Fibroblast of peridontal ligament (primary cell): ENCODE measurements around the gene NR5A1.

Experiments used
- DNase-seq: peaks from one replicate; pipeline ENCODE4 v3.0.0-alpha.2; 2010; ENCODE audit errors: extremely low read depth

The NR5A1 gene

DNA sequence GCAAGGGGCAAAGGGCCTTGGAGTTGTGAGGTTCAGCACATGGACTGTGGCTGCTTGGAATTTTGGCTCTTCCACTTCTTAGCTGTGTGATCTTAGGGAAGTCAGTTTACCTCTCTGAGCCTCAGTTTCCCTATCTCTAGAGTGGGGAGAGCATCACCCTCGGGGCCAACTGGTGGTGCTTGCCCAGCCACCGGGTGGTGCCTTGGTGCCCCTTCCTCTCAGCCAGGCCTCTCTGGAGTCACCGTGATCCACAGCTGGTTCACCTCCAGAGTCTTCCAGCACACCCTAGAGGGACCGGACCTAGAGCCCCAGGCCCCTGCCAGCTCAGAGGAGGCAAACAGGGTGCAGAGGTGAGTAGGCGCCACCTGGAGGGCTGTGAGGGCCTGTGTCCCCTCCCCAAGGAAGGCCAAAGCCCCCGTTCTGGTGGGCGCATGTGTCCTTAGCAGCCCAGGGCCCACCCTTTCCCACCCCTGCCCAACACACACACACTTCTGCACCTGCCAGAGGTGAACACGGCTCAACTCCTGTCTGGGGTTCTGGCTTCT is 49.2 kb downstream of the NR5A1 start:
- DNase-seq: no peak

DNA sequence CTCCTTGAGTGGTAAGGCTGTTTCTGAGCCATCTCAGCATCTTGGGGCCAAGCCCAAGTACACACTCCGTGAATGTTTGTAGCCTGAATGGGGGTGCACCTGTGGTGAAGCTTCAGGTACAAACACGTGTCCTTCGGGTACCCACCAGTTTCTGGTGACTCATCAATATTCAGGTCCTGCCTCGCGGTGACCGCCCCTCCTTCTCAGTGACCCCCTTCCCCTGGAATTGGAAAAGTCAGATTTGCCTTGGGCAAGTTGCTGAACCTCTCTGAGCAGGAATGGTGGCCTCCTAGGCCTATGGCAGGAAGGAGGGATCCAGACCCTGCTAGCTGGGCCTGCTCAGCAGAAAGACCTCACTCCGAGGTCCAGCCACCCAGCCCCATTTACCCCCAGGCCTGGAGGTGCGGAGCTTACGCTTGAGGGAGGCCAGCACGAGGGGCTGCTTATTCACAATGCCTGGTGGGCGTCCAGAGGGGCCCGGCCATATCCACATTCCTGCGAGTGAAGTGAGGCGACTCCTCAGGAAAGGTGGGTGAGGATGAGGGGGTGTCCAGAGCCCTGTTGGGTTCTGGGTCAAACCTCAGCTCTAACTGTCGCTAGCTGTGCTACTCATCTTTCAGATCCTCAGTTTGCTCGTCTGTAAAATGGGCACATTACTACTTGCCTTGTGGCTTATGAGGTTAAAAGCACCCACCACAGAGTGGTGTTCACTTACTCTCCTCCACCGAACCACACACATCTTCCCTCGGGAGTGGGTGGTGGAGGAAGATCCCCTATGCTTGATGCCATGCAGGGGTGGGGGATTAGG is 49.9 kb downstream of the NR5A1 start:
- DNase-seq: no peak

DNA sequence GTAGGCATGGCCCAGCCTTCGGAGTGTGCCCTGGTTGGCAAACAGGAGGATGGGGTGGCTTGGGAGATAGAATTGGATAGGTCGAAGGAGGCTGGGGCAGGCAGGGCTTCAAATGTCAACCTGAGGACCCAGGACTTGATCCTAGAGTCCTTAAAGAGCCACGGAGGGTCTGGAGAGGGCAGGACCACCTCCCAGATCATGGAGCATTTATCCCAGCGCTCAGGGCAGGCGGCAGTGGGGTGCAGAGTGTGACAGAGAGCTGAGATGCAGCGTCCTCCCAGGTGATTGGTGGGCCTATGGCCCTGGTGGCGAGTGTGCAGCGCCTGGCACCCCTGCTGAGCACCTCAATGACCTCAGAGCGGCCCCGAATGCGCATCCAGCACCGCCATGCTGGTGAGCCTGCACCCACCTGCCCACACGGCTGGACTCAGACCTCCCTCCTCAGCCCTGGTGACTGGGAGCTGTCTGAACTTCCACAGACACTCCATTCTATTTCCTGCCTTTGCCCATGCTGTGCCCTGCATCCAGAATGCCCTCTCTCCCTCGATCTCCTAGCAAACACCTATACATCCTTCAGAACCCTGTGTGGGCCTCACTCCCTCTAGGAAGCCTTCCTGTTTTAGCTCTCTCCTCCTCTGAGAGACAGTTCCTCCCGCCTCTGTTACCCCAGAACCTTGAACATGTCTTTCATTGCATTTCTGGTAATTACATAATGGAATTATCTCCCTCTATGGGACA is 50.7 kb downstream of the NR5A1 start:
- no peak for DNase-seq

DNA sequence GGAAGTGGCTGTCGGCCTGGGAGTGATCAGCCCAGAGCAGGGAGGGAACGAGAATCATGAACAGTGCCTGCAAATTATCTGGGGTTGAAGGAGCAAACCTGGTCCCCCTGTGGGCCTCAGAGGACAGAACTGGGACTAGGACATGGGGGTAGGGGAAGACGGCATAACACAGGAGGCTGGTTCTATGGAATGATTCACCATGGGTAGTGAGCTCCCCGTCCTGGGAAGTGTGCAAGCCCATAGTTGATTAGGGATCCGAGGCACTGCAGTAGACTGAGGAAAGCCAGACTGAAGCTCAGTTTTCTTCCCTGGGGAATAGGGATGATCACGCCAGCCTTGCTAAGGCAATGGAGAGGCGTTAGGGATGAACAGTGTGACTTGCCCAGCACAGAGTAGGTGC is 51.4 kb downstream of the NR5A1 start:
- no peak for DNase-seq

DNA sequence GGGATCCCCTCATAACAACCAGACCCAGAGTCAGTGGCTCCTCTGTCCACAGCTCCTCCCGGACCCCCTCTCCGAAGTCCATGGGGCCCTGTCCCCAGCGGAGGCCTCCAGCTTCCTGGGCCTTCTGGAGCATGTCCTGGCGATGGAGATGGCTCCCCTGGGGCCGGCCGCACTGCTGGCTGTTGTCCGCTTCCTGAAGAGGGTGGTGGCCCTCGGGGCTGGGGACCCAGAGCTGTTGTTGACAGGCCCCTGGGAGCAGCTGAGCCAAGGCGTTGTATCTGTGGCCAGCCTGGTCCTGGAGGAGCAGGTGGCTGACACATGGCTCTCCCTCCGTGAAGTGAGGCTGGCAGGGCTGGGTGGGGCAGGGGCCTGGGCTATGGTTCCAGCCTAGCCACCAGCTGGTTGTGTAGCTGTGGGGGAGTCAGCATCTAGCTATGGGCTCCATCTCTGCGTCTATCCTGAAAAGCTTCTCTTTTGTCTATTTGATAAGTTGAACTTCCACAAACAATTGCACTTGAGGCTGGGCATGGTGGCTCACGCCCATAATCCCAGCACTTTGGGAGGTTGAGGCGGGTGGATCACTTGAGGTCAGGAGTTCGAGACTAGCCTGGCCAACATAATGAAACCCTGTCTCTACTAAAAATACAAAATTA is 52.3 kb downstream of the NR5A1 start:
- no peak for DNase-seq

DNA sequence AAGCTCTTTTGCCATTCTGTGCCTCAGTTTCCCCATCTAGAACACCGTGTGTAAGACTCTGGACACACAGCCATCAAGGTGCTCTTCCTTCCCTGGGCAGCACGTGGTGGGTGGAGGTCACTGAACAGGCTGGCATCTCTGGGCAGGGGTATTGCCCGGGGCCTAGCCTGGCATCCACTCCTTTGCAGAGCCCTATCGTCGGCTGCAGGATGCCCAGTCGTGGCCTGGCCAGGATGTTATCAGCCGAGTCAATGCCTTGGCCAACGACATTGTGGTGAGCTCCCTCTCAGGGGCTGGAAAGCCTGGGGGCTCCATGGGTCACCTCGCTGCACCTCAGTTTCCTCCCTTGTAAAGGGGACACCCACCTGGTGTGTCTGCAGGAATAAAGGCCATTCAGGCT is 52.9 kb downstream of the NR5A1 start:
- DNase-seq: no peak

DNA sequence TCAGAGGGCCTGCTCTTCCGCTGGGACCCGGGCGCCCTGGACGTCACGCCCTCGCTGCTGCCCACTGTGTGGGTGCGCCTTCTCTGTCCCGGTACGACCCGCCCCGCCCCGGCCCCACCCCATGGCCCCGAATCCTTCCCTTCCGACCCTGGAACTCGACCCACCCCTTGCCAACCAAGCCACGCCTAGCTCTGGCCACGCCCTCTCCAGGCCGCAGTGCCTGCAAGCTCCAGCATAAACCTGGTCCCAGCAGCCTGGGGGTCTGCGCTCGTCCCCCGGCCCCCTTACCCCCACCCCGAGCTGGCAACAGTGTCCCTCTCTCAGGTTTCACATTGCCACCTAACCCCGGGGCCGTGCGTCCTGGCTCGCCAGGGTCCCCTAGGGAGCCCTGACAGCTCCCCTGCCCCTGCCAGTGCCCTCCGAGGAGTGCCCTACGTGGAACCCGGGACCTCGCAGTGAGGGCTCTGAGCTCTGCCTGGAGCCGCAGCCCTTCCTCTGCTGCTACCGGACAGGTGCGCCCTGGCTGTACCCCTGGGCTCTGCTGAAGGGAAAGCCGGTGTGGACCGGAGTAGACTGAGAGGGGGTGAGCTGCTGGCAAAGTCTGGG is 53.5 kb downstream of the NR5A1 start:
- DNase-seq: no peak

DNA sequence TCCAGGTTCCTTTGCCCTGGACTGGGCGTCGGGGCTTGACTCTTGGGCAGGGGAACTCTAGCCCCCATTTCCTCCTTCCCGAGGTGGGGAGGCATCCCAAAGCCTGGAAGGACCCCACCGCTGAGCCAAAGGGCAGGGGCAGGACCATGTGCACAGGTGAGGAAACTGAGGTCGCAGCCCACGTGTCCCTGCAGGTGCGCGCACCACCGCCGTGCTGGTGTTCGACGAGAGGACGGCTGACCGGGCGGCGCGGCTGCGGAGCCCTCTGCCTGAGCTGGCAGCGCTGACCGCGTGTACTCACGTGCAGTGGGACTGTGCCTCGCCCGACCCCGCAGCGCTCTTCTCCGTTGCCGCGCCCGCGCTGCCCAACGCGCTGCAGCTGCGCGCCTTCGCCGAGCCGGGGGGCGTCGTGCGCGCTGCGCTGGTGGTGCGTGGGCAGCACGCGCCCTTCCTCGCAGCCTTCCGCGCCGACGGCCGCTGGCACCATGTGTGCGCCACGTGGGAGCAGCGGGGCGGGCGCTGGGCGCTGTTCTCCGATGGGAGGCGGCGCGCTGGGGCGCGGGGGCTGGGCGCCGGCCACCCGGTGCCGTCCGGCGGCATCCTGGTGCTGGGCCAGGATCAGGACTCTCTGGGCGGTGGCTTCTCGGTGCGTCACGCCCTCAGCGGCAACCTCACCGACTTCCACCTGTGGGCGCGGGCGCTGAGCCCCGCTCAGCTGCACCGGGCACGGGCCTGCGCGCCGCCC is 54.2 kb downstream of the NR5A1 start:
- no peak for DNase-seq

DNA sequence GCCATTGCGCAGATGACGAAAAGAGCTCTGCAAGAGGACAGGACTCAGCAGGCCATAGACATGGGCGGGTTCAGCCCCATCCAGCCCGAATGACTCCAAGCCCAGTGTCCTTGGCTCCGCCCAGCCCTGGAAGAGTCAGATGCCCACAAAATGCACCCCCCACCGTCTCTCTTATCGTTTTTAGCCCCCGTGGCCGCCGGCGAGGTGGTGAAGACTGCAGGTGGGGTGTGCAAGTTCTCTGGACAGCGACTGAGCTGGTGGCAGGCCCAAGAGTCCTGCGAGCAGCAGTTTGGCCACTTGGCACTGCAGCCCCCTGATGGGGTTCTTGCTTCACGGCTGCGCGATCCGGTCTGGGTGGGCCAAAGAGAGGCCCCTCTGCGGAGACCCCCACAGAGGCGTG is 54.9 kb downstream of the NR5A1 start:
- DNase-seq: no peak

DNA sequence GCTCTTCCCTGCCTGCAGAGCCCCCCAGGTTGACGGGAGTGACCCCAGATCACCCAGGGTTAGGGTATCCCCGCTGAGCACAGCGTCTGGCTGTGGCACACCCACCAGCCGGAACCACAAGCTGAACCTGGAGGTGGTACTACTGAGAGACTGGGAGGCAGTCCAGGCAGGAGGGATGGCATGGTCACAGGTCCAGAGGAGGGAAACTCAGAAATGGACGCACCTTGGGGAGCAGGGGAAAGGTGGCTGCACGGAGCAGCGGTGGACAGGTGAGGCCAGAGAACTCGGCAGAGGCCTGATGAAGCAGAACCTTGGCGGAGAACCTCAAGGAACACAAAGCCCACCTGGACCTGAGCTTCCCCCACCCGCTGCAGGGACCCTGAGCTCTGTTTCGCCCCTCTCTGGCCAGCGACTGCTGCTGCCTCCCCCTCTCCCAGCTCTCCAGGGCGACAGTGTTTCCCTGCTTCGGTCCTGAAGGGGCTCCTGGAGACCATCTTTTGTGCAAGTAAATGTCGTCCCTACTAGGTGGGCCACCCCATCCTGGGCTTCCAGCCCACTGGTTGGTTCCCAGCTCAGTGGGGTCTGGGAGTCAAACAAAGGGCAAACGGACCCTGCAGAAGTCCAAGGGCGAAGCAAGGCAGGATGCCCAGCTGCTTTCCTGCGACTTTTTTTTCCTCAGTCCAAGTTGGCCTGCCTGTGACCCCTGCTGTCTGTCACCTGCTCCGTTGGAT is 56.1 kb downstream of the NR5A1 start:
- no peak for DNase-seq

DNA sequence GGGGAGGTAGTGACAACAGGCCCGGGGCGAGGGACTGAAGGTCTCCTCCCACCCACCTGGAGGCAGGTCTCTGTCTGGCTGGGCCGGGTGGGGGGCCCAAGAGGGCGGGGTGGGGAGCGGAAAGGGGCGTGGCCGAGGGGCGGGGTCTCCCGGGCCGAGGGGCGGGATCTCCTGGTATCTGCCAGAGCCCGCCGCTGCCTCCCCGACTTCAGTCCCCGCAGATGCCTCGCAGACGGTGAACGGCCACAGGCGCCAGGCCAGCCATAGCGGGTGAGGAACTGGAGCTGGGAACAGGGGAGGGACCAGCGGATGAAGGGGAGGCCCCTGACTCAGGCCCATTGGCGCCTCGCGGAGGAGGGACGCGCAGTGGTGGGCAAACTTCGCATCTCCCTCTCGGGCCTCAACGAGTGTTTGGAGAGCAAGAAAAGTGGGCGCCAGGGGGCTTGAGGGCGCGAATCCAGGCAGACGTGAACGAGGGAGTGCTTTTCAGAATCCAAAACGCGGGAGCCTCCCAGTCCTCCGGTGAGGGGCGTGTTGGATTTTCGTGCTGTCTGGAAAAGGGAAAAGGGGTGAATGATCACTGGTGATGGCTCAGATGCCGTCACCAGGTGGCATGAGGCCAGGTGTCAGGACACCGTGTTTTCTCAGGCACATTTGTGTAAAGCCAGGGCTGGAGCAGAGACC is 56.8 kb downstream of the NR5A1 start, which contains the start of gene ADGRD2:
Gene ADGRD2 (plus strand): TSS at position 211 of the 684 bp plus-strand sequence. CDS start 1,216 bp downstream, outside the sequence.
- no peak for DNase-seq

DNA sequence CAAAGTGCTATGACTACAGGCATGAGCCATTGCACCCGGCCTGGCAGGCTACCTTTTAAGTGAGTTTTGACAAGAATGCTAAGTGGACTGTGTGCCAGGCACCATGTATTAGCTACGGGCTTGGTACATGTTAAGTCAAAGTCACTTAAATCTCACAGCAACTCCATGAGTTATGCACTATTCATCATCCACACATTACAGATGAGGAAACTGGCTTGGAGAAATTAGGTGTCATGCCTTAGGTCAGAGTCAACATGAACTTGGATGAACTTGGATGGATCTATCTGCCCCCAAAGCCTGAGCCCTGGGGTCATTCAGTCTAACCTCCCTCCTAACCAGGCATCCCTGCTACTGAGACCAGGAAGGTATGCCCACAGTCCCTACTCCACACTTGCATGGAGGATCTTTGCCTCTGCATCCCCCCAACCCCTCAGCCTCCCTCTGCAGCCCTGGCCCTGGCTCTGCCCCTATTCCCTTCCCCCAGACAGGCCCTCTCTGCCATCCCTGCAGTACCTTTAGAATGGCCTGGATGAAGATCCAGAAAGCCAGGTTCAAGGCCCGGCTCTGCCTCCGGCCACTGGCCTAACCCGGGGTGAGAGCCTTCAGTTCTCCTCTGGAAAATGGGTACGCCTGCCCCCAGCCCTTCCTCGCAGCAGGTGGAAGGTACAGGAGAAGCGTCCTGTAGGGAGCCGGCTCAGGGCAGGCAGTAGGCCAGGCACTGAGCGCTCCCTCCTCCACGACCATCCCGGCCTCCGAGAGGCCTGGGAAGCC is 57.6 kb downstream of the NR5A1 start:
- DNase-seq: no peak

DNA sequence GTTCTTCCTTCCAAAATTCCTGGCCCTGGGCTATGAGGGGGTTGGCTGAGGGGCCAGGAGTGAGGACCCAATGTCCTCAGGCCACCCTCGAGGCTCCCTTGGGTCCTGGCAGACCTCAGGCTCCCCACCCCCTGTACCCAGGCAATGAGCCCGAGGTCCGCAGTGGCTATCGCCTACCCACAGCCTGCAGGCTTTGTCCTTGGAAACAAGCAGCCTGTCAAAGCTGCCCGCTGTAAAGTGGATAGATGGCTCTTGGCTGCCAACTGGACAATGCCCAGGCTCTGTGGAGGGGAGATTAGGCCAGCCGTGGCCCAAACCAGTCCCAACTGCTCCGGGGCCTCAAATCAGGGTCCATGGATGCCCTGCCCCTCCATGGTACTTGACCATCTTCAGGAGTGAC is 59.2 kb downstream of the NR5A1 start:
- no peak for DNase-seq

DNA sequence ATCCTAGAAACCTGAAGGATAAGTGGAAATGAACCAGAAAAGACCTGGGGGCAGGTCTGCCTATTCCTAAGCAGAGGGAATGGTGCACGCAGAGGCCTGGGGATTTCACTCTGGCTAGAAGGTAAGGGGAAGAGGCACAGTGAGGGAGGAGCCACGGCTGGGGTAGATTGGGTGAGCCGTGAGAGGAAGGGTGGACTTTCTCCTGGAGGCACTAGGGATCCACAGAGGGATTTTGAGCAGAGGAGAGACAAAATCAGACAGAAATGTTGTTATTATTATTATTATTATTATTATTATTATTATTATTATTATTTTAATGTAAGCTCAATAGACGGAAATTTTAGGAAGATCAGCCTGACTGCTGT is 59.9 kb downstream of the NR5A1 start:
- no peak for DNase-seq

DNA sequence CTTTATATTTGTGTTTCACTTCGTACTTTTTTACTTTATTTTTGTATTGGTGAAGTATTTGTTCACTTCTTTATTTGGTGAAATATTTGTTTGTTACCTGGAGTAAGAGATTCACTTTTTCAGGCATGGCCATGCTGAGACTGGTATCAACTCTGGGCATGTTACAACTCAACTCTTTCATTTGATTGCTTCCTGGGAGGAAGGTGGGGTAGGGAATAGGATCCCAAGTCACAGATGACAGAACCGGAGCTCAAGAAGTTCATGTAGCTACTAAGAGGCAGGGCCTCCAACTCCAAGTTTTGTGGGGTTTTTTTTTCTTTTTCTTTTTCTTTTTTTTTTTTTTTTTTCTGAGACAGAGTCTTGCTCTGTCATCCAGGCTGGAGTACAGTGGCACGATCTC is 63.0 kb downstream of the NR5A1 start:
- DNase-seq: no peak

DNA sequence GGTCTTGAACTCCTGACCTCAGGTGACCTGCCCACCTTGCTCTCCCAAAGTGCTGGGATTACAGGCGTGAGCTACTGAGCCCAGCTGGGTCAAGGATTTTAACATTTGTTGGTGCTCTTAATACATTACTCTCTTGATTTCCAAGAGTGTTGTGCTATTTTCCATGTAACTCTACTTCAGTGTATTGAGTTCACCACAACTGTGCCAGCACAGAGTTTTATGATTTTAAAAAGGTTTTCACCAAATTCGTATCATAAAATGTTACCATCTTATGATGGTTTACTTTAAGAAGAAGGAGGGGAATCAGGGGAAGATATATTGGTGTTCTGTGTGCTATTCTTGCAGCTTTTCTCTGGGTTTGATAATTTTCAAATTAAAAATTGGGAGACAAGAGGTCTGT is 63.6 kb downstream of the NR5A1 start:
- no peak for DNase-seq

DNA sequence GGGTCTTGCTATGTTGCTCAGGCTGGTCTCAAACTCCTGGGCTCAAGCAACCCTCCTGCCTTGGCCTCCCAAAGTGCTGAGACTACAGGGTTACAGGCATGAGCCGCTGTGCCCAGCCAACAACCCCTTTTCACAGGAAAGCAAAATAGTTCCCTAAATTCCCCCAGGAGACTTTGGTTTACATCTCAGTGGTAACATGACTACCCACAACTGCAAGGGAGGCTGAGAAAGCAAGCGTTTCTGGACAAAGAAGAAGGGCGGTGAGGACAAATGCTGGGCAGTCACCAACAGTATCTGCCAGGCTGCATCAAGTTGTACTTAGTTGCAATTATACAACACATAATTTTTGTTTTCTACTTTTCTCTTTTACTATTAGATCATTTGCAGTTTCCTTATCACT is 64.4 kb downstream of the NR5A1 start:
- DNase-seq: peak; percentile 64

DNA sequence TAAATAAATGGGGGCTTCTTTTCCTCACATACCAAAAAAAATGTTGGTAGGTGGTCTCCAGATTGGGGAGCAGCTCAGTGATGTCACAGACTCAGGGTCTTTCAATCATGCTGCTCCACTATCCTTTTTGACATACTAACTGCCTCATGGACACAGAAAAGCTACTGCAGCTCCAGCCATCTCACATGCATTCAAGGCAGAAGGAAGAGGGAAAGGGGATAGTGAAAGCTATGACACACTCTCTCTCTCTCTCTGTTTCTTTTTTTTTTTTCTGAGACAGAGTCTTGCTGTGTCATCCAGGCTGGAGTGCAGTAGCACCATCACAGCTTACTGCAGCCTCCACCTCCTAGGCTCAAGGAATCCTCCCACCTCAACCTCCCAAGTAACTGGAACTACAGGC is 64.8 kb downstream of the NR5A1 start:
- no peak for DNase-seq

DNA sequence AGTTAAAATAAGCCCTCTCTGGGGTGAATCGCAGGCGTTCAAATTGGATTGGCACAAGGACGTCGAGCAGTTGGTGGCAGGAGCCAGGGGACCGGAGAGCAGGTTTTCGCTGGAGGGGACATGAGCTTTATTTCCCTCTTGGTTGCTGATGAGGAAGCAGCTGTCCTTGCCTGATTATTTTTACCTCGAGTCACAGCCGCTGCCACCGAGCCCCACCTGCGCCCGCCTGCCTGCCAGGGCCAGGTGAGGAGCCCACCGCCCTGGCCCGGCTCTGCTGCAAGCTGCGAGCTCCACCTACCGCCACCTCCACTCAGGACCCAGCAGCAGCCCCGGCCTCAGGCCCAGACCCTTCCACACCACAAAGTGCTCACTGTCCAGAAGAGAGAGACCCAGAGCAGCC is 65.9 kb downstream of the NR5A1 start:
- DNase-seq: no peak
